Measurements from ENCODE around the gene SEMA6C.
"Not testable (repeated sequence)": the region's sequence is repeated elsewhere in the genome, so short reads cannot be mapped to it uniquely, and the experiment has no call there.

SEMA6C gene, protein sequence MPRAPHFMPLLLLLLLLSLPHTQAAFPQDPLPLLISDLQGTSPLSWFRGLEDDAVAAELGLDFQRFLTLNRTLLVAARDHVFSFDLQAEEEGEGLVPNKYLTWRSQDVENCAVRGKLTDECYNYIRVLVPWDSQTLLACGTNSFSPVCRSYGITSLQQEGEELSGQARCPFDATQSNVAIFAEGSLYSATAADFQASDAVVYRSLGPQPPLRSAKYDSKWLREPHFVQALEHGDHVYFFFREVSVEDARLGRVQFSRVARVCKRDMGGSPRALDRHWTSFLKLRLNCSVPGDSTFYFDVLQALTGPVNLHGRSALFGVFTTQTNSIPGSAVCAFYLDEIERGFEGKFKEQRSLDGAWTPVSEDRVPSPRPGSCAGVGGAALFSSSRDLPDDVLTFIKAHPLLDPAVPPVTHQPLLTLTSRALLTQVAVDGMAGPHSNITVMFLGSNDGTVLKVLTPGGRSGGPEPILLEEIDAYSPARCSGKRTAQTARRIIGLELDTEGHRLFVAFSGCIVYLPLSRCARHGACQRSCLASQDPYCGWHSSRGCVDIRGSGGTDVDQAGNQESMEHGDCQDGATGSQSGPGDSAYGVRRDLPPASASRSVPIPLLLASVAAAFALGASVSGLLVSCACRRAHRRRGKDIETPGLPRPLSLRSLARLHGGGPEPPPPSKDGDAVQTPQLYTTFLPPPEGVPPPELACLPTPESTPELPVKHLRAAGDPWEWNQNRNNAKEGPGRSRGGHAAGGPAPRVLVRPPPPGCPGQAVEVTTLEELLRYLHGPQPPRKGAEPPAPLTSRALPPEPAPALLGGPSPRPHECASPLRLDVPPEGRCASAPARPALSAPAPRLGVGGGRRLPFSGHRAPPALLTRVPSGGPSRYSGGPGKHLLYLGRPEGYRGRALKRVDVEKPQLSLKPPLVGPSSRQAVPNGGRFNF

DNA sequence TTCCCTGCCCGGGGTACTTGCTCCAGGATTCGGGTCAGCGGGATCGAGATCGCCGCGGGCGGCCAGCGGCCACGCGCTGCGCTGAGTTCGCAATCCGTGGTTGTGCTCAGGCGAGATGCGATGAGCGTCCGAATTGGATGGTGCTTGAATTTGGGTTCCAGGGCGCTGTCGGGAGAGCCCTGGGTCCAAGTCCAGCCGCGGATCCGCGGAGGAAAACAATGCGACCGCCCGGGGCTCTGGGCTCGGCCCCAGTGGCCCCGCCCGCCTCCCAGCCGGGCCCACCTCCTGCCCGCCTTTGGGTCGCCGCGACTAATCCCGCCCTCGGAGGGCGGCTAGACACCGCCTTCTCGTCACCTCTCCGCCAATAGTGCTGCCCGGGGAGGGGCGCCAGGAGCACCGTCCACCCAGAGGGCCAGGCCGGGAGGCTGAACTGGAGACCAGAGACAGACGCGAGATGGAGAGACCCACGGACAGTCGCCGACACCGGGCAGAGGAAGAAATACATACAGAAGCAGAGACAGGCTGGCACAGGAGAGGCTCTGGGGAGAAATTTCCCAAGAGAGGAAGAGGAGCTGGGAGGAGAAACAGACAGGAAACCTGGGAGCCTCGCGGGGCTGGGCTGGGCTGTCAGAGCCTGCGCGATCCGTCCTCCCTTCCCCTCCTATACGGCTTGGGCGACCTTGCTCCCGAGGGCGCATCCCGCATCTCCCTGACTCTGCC, at the start of gene SEMA6C:
TSS of gene SEMA6C (minus strand) at position 220 of the 720 bp plus-strand sequence. CDS start 4,010 bp downstream, outside the sequence.
- peak; percentile 80 for DNase-seq

DNA sequence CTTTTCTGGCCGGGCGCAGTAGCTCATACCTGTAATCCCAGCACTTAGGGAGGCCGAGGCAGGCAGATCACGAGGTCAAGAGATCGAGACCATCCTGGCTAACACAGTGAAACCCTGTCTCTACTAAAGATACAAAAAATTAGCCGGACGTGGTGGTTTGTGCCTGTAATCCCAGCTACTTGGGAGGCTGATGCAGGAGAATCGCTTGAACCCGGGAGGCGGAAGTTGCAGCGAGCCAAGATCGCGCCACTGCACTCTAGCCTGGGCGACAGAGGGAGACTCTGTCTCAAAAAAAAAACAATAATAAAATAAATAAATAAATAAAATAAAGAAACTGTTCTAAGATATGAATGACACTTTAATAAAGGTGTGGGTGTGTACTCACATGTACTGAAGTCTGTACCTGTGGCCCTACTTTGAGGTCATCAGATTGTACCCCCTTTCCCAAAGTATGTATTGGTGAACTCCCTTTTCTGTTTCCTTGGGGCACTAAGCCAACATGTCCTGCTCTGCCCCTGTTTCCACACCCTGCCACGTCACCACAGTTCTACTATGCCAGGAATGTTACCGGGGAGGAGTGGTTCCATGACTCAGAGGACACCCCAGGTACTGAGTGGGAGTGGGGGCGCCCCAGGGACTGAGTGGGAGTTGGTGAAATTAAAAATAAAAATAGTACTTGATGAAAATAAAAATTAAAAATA, 48.6 kb upstream of the SEMA6C start:
- DNase-seq: not testable (repeated sequence)

GRCh38 chr1:151193856-151194255, 47.4 kb upstream of the SEMA6C start:
- no peak for DNase-seq

- no peak for DNase-seq
These were observed 46.9 kb upstream of the SEMA6C start for GRCh38 chr1:151193304-151193703.

GRCh38 chr1:151192047-151192446, 45.6 kb upstream of the SEMA6C start:
- DNase-seq: no peak

DNA sequence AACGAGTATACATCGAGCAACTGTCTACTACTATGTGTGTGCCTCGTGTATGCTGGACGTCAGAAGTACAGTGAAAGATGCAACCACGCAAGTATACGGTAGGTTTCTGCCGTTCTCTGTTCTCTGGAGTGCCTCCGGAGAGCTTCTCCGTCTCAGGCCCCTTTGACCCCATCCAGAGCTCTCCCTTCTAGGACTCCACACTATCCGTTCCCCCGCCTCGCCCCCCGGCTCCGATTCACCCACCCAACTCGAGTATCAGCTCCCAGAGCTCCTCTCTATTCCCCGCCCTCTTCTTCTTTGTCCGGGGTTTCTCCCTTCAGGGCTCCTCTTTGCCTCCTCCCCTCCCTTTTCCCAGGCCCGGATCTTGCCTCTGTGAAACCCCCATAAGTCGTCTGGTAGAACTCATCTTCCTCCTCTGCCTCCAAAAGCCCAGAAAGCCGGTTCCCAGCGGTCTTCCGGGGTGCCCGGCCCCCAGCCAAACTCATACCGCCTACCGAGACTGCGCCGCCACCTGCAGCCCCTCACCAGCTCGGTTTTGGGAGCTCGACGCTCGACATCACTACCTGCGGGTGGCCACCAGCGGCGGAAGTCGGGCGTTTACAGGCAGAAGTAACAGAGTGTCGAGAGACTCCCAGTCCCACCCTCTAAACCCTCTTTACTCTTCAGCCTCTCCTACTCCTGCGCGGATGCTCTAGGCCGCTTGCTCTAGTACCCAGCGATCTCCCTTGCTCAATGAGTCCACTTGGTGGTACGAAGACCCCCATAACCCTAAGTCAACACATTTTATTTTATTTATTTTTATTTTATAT, 43.4 kb upstream of the SEMA6C start, which contains the start of gene VPS72:
TSS of gene VPS72 (minus strand) at position 561 of the 809 bp plus-strand sequence. CDS start at position 485, 76 bp downstream.
- DNase-seq: peak; percentile 85

DNA sequence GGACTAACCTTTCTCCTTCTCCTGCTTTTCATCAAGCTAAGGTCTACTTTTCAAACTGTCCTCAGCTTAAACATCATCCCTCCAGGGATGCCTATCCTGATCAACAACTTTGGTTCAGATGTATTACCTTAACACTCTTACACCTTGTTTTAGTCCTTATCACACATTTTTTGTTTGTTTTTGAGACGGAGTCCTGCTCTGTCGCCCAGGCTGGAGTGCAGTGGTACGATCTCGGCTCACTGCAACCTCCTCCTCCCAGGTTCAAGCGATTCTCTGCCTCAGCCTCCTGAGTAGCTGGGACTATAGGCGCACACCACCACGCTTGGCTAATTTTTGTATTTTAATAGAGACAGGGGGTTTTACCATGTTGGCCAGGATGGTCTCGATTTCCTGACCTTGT, 42.2 kb upstream of the SEMA6C start:
- DNase-seq: not testable (repeated sequence)

- DNase-seq: no peak
These were observed 40.8 kb upstream of the SEMA6C start for GRCh38 chr1:151187205-151187604.

GRCh38 chr1:151184211-151184610, 37.8 kb upstream of the SEMA6C start:
- no peak for DNase-seq

- DNase-seq: no peak
These were observed 30.1 kb upstream of the SEMA6C start for GRCh38 chr1:151176514-151177045.

DNA sequence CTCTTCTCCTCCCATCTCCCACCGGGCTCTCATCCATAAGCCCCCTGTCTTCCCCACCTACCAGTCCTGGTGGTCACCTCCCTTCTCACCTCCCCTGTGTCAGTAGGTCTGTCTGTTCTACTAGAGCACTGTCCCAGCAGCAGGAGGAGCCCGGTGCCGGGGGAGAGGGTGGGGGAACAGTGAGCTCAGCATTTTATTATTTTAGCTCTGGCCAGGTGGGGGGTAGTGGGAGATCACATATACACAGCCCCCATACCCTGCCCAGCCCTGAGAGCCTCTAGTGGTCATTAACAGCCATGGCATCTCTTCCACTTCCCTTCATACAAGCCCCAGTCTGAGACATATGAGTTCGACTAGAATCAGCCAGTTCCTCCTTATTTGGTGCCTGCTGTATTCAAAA, 29.4 kb upstream of the SEMA6C start, which contains the start of gene TMOD4:
TSS of gene TMOD4 (minus strand) at position 119 of the 400 bp plus-strand sequence. CDS start 1,106 bp downstream, outside the sequence.
- no peak for DNase-seq

DNA sequence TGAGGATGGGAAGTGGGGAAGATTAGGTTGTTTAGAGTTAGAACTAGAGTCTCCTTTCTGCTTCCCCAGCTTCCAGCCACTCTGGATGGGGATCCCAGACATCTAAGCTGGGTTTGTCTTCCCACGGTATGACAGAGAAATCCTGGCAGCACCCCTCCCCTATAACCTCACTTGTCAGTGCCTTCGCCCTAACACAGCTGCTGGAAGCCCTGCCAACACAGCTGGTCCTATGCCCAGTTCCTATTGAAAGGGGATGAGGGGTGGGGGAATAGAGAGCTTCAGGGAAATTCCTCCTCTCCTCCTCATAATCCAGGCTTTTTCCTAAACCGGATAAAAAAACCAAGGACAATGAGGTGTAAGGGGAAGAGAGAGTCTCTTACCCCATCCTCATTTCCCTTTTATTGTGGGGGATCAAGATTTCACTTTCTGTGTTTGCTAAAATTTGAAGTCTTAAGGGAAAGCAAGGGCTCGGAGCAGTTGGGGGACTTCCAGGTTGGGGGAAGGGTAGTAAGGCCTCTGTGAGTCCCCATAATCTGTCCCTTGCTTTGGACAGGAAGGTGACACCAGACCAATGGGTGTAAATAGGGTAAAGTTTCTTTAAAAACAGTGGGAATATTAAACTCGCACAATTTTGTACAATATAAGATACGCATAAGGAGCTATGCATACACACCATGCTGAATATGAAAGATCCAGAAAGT, 28.8 kb upstream of the SEMA6C start:
- DNase-seq: no peak

DNA sequence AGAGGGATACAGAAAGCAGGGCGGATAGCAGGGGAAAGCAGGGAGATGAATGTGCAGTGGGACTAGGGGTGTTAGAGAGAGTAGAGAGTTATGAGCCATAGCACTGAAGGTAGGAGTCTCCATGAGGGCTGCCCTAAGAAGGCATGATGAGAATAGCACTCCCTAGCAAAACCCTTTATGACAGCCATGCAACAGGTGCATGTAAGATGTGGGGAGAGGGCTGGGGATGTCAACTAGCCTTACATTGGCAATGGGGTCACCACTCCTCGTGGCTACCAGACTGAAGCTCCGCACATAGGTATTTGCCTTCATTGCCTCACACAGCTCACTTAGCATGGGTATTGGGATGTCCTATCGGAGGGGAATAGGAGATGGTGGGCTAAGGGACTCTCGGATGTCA, 24.8 kb upstream of the SEMA6C start:
- DNase-seq: no peak

DNA sequence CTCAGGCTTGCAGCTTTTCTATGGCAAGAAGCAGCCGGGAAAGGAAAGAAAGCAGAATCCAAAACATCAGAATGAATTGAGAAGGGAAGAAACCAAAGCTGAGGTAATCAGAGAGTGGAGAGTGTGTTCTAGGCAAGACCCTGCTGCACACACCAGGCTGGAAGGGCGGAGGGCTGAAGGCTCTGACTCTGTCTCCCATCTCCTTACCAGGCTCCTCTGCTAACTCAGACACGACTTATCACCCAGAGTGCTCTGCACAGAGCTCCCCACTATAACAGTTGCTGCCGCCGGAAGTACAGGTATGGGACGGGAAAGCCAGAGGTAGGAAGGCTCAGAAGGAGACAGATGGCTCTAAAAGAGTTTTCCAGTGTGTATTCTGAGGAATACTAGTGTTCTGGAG, 20.7 kb upstream of the SEMA6C start:
- DNase-seq: no peak

GRCh38 chr1:151166505-151166956, 20.1 kb upstream of the SEMA6C start:
- no peak for DNase-seq

GRCh38 chr1:151165738-151166504, 19.5 kb upstream of the SEMA6C start, which contains the start of the genes LYSMD1 and SCNM1:
Gene LYSMD1, minus strand, starts transcription at chr1:151165902. Its CDS starts 644 bp downstream, at chr1:151165258.
Gene SCNM1, plus strand, starts transcription at chr1:151166144. Its CDS starts 9 bp downstream, at chr1:151166153.
- peak; percentile 95 for DNase-seq

DNA sequence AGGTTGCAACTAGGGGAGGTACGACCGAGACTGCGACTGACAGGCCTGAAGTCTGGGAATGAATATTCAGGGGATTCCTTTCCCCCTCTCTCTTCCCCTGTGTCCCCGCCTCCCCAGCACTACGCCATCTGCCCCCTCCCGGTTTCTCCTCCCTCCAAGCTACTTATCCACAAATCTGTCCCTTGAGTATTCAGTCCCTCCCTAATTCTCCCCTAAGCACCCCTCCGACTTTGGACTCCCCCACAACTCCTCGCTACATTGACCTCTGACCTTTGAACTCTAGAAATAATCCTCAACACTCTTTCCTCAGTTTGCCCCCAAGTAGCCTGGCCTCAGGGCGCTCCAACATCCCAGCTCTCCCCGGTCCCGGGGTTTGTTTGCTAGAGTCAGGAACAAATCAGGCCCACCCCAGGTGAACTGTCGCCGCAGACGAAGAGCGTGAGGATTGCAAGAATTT, 18.9 kb upstream of the SEMA6C start:
- no peak for DNase-seq

DNA sequence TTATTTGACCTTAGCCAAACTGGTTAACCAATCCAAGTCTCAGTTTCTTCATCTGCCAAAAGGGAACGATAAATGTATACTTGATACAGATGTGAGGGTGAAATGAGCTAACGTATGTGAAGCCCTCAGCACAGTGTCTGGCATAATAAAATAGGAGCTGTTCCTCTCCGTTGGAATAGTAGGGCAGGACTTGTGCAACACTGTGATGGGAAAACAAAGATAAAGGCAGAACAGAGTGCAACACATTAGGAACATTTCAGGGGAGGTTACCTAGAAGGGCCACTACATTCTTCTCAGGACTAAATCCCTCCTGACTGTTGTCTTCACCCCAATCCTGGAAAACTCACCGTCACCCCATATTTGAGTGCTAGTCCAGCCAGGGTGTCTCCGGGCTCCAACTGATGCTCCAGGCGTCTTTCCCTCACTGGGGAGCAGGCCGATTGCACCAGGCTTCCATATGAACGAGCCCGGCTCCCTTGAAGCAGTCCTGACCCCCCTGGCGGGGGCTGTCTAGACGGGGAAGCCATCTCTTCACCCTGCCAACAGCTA, 18.4 kb upstream of the SEMA6C start:
- DNase-seq: no peak

GRCh38 chr1:151159373-151159772, 12.9 kb upstream of the SEMA6C start:
- DNase-seq: no peak

Measured in GDM1 (cell line).